Measurements from ENCODE around the gene EFCAB14.
"Not testable (repeated sequence)": the region's sequence is repeated elsewhere in the genome, so short reads cannot be mapped to it uniquely, and the experiment has no call there.

Gene EFCAB14

GRCh38 chr1:46652321-46653100, 66.4 kb downstream of the EFCAB14 start:
- no peak for DNase-seq

GRCh38 chr1:46651152-46651551, 67.8 kb downstream of the EFCAB14 start:
- not testable (repeated sequence) for DNase-seq

- DNase-seq = no peak
Measured at GRCh38 chr1:46650491-46650890, 68.4 kb downstream of the EFCAB14 start.

- no peak for DNase-seq
Measured at GRCh38 chr1:46649764-46650163, 69.2 kb downstream of the EFCAB14 start.

GRCh38 chr1:46647611-46648010, 71.3 kb downstream of the EFCAB14 start:
- DNase-seq = no peak

GRCh38 chr1:46646844-46647243, 72.1 kb downstream of the EFCAB14 start:
- DNase-seq = no peak

- DNase-seq = no peak
Measured at GRCh38 chr1:46646331-46646730, 72.6 kb downstream of the EFCAB14 start.

GRCh38 chr1:46645815-46646214, 73.1 kb downstream of the EFCAB14 start:
- no peak for DNase-seq

GRCh38 chr1:46643368-46643775, 75.5 kb downstream of the EFCAB14 start:
- no peak for DNase-seq

- no peak for DNase-seq
Measured at GRCh38 chr1:46642115-46642680, 76.7 kb downstream of the EFCAB14 start.

GRCh38 chr1:46639547-46639946, 79.4 kb downstream of the EFCAB14 start:
- no peak for DNase-seq

GRCh38 chr1:46638921-46639320, 80.0 kb downstream of the EFCAB14 start:
- DNase-seq = no peak

- no peak for DNase-seq
Measured at GRCh38 chr1:46637444-46638083, 81.3 kb downstream of the EFCAB14 start.

GRCh38 chr1:46635205-46635604, 83.7 kb downstream of the EFCAB14 start:
- DNase-seq = no peak

- no peak for DNase-seq
Measured at GRCh38 chr1:46630719-46631118, 88.2 kb downstream of the EFCAB14 start.
